SW480 (cell line): Measurements from ENCODE around the gene MINDY4B.
A peak's percentile ranks its signal among the peaks of the same experiment; 100 is the strongest.

Source experiments
- DNase-seq: peaks from one replicate; pipeline ENCODE4 v3.0.0-alpha.2; 2016; ENCODE audit warnings: low spot score

Gene MINDY4B

GRCh38 chr3:150844484-150844883 is 60.8 kb downstream of the MINDY4B start:
- DNase-seq: no peak

DNA sequence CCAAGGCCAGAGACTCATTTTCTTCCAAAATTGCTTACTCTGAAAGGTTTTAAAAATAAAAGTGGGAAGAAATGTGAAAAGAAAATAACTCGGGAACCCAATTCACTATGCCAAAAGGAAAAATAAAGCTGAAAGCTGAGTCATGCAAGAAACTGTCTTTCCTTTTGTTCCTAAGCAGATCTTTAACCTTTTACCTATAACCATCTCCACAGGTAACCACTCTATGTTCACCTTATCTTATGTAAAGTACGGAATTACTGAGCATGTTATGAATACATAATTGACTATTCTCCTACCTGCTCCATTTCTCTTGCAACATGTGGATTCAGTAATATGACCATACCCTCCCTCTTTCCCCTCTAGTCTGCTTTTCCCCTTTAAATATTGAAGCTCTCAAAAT is 62.0 kb downstream of the MINDY4B start:
- no peak for DNase-seq

- DNase-seq: no peak
Measured at GRCh38 chr3:150840802-150841515, 64.3 kb downstream of the MINDY4B start.

DNA sequence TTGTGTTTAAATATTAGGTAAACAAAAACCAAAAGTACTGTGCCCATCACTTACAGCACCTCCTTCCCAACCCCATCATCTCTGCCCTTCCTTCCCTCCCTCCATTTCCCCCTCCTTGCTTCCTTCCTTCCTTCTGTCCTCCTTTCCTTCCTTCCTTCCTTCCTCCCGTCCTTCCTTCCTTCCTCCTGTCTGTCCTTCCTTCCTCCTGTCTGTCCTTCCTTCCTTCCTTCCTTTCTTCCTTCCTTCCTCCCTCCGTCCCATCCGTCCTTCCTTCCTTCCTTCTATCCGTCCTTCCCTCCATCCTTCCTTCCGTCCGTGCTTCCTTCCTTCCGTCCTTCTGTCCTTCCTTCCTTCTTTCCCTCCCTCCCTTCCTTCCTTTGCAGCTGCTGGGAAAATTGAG is 74.5 kb downstream of the MINDY4B start:
- no peak for DNase-seq

DNA sequence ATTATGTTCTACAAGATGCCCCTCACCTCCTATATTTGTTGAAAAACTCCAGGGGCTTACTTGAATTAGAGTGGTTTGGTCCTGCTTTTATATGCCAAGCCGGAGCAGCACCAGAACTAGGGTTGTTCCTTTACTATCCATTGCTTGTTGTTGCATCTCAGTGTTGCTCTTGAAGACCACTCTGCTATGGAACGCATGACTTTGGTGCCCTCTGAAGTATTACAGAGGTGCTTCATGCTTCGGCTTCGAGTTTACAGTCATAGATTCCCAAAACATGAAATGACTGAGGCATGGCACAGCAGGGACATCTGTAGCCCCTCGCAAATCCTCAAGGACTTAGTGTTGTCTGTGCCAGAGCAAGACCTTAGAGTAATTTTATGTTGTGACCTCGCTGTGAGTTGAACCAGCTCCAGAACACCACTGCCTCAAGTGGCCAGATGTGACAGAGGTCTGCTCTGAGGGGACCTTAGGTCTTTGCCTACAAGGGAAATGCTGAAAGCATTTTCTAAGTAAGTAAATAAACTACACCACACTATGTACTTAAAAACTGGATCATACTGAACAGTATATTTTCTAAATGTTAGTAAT is 75.1 kb downstream of the MINDY4B start:
- DNase-seq: peak; percentile 30

DNA sequence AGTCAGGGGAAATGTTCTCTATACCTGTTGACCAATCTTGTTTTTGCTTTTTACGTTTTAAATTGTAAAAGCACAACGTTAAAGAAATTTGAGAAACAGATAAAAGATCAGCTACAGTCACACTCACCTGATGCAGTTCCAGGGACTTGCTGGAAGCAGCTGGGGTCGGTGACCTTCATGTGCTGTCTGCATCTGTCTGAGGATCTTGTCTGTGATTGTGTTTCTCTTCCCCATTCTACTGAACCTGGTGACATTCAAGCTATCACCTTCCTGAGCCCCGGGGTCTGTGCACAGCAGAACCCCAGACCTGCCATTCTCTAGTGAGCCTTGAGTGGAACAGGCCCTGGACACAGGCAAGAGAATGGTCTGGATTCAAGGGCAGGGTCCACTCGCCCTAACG is 75.8 kb downstream of the MINDY4B start:
- DNase-seq: no peak

DNA sequence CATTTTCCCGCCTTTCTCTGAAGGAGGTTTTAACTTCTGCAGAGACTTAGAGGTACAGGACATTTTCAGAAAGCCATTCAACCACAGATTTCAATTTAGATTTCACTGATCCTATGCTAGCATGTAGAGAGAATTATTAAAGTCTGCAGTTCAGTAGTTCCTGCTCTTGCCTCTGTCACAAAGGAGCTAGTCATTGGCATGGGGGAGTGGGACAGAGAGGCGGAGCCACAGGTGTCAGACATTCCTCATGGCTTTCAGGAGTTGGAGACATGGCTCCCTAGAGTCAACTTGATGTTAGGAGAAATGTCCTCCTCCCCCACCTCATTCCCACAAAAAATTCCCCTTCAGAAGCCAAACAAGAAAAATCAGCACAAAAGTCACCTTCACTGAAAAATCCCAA is 76.2 kb downstream of the MINDY4B start:
- DNase-seq: peak; percentile 27

GRCh38 chr3:150828261-150828660 is 77.0 kb downstream of the MINDY4B start:
- DNase-seq: no peak

DNA sequence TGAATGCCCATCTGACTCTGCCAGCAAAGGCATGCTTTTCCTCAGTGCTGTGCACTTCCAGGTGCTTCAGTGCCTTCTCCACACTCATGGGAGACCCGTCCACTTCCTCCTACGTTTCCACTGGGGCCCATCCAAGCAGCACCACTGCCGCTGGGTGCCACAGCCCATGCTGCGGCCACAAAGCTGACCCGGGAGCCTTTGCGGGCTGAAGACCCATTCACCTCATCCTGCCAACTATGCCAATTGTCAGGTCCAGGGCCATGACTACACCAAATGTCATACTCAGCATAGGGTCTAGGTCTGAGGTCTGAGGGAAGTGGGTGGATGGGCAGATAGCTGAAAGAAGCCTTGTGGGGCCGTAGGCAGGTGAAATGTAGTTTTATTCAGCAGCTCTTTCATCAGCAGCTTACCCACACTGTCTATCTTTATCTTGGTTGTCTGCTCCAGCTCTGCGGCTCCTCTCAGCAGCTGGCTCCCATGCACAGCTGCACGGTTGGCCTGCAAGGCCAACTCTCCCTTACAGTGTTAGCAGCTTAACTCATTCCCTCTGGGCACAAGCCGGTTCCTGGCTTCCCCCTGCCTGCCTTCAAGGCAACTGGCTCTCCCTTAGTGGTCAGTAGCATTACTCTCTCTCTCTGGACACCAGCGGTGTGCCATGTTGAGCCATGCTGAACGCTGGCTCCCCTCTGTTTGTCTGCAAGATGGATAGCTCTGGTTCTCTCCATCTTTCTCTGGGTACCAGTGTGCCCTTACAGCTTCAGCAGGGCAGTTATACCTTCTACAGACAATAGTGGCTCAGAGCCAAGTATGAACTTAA is 78.6 kb downstream of the MINDY4B start:
- no peak for DNase-seq

GRCh38 chr3:150825916-150826377 is 79.3 kb downstream of the MINDY4B start:
- no peak for DNase-seq

GRCh38 chr3:150825192-150825915 is 79.9 kb downstream of the MINDY4B start:
- no peak for DNase-seq

DNA sequence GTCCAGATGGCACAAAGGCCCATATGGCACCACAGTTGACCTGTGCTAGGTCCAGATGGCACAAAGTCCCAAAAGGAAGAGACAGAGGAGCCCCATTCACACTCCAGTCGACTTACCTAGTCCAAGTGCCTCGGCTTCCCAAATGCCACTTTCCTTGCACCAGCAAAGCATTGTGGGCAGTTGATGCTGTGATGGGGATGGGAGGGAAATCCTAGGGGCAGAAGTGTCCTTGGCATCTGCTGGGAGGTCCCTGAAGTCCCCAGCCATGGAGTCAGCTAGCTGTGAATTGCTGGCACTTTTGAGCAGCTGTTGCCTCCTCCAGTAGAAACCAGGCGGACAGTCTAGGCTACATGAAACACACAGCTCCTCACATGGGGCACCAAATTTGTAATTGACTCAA is 82.0 kb downstream of the MINDY4B start:
- no peak for DNase-seq

DNA sequence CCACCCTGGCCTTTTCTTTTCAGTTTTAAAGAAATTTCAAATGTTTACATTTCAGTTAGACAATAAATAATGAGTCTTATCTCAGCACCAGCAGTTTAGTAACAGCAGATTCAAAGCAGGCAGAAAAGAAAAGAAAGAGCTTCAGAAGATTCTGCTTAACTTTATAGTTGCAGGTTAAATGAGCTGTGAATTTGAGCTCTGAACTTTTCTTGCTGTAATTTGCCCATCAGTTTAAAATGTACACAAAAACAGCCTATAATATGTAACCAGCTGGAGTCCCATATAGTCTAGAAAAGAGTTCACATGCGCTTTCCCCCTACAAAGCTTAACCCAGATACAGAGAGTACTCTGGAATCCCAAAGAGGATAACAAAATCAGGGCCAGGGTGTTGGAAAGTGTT is 82.6 kb downstream of the MINDY4B start:
- DNase-seq: no peak
